Measurements from ENCODE around the gene GABARAP.

DNA sequence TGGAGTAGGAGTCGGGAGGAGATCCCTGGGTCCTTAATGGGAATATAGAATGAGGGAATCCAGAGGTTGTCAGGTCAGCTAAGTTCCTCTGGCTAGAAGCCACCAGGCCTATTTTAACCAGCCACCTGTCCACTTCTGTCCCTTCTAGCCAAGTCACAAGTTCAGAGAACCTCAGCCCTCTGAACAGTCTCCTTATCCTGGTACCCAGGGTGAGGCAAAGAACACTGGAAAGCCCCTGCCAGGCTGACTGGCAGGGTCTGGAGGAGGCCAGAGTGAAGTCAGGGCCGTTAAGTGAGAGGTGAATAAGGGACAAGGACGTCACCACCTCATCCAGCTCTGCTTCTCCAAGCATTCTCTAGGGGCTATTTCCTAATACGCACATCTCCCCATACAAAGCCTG, 6.5 kb upstream of the GABARAP start:
- TF ChIP-seq, protein P1, sequence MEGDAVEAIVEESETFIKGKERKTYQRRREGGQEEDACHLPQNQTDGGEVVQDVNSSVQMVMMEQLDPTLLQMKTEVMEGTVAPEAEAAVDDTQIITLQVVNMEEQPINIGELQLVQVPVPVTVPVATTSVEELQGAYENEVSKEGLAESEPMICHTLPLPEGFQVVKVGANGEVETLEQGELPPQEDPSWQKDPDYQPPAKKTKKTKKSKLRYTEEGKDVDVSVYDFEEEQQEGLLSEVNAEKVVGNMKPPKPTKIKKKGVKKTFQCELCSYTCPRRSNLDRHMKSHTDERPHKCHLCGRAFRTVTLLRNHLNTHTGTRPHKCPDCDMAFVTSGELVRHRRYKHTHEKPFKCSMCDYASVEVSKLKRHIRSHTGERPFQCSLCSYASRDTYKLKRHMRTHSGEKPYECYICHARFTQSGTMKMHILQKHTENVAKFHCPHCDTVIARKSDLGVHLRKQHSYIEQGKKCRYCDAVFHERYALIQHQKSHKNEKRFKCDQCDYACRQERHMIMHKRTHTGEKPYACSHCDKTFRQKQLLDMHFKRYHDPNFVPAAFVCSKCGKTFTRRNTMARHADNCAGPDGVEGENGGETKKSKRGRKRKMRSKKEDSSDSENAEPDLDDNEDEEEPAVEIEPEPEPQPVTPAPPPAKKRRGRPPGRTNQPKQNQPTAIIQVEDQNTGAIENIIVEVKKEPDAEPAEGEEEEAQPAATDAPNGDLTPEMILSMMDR (conservative IDR thresholded peaks at IDR 0.05): no peak
- no peak for TF ChIP-seq ZFX (IDR thresholded peaks at IDR 0.05)
